Right atrium auricular region (tissue), 2 donors: ENCODE data around the gene B4GALT2. TPM values are rescaled to one million over a fixed set of nuclear protein-coding genes. Genes with fewer than 3 reads are reported as not detected.

ENCODE experiments used
- DNase-seq: peaks from one replicate; pipeline ENCODE4 v3.0.0-alpha.2; 2019; ENCODE audit warnings: low spot score
- H3K27ac ChIP-seq, 2 donors: fragments of 200-600 bp; sonication (generic); 1 replicate in 1 of 2; 2 replicates in 1 of 2; pipeline ENCODE4 v1.5.1; 2016 to 2019
- H3K27me3 ChIP-seq, 2 donors: fragments of 200-600 bp; sonication (generic); one replicate each; pipeline versions ENCODE4 v1.5.1 to v1.6.0; 2017 to 2019
- H3K36me3 ChIP-seq: fragments of 200-600 bp; sonication (generic); one replicate; pipeline ENCODE4 v1.5.1; 2016
- H3K4me1 ChIP-seq, 2 donors: fragments of 200-600 bp; sonication (generic); one replicate each; pipeline versions ENCODE4 v1.5.1 to v1.6.0; 2017 to 2019
- H3K4me3 ChIP-seq, 2 donors: fragments of 200-600 bp; sonication (generic); 1 replicate in 1 of 2; 2 replicates in 1 of 2; pipeline ENCODE4 v1.5.1; 2017 to 2019; ENCODE audit warnings: mild to moderate bottlenecking in 1 of 2, moderate library complexity in 1 of 2
- H3K9me3 ChIP-seq, 2 donors: fragments of 200-600 bp; sonication (generic); one replicate each; pipeline ENCODE4 v1.5.1; 2019
- total RNA-seq, 2 donors: library from RNA; depleted of rRNA; stranded (reverse); fragments of >200 nt; gene quantifications; one replicate each; pipeline ENCODE4 v1.1.0, GENCODE V29; 2016
- TF ChIP-seq, protein P1 (sequence below), 2 donors: fragments of 200-600 bp; sonication (generic); IDR thresholded peaks; one replicate each; pipeline ENCODE4 v1.5.1; 2019; ENCODE audit warnings: antibody characterized with exemption in 2 of 2

B4GALT2 gene
- total RNA-seq, 2 donors from 2014 or later: 33.0 to 48.5 TPM

DNA sequence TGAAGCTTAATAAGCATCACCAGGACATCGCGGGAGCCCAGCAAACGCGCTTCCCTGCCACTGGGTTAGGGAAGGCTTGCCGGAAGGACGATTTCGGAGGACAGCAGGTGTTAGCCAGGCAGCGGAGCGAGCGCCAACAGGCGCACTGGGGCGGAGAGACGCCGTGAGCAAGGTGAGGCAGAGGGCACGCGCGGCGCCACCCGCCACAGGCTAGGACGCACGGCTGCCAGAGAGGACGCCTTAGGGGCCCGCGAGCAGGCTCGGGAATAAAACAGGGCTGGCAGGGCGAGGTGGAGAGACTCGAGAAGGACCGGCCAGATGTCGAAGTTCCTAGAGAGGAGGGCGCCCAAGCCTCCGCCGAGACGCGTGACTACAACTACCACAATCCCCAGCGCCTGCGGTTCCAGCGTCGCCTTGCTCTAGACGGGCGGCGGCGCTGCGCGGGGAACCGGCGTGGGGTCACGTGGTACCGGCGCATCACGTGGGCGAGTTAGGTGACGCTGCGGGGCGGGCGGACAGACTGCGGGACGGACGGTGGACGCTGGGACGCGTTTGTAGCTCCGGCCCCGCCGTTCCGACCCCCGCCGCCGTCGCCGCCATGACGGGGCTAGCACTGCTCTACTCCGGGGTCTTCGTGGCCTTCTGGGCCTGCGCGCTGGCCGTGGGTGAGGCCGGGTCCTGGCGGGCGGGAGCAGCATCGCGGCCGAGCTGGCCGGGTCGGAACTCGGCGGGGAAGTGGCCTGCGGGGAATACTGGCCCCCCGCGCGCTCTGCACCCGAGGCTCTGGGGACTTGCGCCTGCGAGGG, 4.4 kb upstream of the B4GALT2 start, which contains the start of gene ATP6V0B:
ATP6V0B (plus strand) TSS at position 518 of the 806 bp plus-strand sequence; CDS start at position 599, 81 bp downstream.
- peaks cover 3 to 57% of the 10 kb centered on the region in 2 donors for H3K4me1 ChIP-seq

GRCh38 chr1:43975249-43975961, 3.6 kb upstream of the B4GALT2 start:
- peak overlapping the region; percentile 96 for H3K4me3 ChIP-seq
- H3K27ac ChIP-seq: peak overlapping the region; percentile 95 to 97
- H3K9me3 ChIP-seq: no peaks in the 10 kb centered on the region
- H3K27me3 ChIP-seq: no peaks in the 10 kb centered on the region
- peaks cover 3 to 60% of the 10 kb centered on the region in 2 donors for H3K4me1 ChIP-seq
- DNase-seq: peak; percentile 73
- peaks cover 28% of the 10 kb centered on the region for H3K36me3 ChIP-seq
- TF ChIP-seq, protein P1, sequence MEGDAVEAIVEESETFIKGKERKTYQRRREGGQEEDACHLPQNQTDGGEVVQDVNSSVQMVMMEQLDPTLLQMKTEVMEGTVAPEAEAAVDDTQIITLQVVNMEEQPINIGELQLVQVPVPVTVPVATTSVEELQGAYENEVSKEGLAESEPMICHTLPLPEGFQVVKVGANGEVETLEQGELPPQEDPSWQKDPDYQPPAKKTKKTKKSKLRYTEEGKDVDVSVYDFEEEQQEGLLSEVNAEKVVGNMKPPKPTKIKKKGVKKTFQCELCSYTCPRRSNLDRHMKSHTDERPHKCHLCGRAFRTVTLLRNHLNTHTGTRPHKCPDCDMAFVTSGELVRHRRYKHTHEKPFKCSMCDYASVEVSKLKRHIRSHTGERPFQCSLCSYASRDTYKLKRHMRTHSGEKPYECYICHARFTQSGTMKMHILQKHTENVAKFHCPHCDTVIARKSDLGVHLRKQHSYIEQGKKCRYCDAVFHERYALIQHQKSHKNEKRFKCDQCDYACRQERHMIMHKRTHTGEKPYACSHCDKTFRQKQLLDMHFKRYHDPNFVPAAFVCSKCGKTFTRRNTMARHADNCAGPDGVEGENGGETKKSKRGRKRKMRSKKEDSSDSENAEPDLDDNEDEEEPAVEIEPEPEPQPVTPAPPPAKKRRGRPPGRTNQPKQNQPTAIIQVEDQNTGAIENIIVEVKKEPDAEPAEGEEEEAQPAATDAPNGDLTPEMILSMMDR (IDR thresholded peaks at IDR 0.05): no peak

More for the DNA sequence above, 4.4 kb upstream of the B4GALT2 start, which contains the start of gene ATP6V0B:
- Histone ChIP-seq H3K36me3 (peaks cover 28% of the 10 kb centered on the region), H3K27ac (peak within 1 kb of the TSS; percentile 95 to 97), H3K27me3 (no peaks in the 10 kb centered on the region), H3K9me3 (no peaks in the 10 kb centered on the region), H3K4me3 (peak within 1 kb of the TSS; percentile 96)
- peak; percentile 98 for DNase-seq
- TF ChIP-seq, protein P1 (IDR thresholded peaks at IDR 0.05): peak in 1 of 2 donors; percentile 46

DNA sequence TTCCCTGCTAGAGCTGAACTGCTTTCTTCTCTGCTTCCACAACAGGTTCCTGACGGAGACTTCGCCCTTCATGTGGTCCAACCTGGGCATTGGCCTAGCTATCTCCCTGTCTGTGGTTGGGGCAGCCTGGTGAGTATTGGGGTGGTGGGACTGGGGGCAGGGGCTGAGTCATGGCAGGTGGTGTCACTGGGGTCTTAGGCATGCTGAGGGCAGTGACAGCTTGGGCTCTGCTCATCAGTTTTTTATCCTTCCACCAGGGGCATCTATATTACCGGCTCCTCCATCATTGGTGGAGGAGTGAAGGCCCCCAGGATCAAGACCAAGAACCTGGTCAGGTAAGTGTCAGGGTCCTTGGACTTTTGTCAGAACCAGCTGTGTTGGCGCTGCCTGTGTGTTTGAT, 3.0 kb upstream of the B4GALT2 start:
- TF ChIP-seq, protein P1 (IDR thresholded peaks at IDR 0.05): no peak
- peak overlapping the region in 1 of 2 donors; percentile 95 for H3K27ac ChIP-seq
- H3K36me3 ChIP-seq: peaks cover 28% of the 10 kb centered on the region
- H3K27me3 ChIP-seq: no peaks in the 10 kb centered on the region
- H3K9me3 ChIP-seq: no peaks in the 10 kb centered on the region
- DNase-seq: no peak
- H3K4me3 ChIP-seq: peak overlapping the region; percentile 96
- H3K4me1 ChIP-seq: peaks cover 3 to 54% of the 10 kb centered on the region in 2 donors

- no peak for DNase-seq
- Histone ChIP-seq H3K27me3 (no peaks in the 10 kb centered on the region), H3K4me3 (no peak overlapping the region), H3K36me3 (peaks cover 23% of the 10 kb centered on the region), H3K4me1 (peaks cover 3 to 51% of the 10 kb centered on the region in 2 donors), H3K27ac (no peak overlapping the region), H3K9me3 (no peaks in the 10 kb centered on the region)
- TF ChIP-seq, protein P1 (IDR thresholded peaks at IDR 0.05): no peak
Measured at GRCh38 chr1:43976890-43977289, 2.1 kb upstream of the B4GALT2 start.

- TF ChIP-seq, protein P1 (IDR thresholded peaks at IDR 0.05): no peak
Measured at GRCh38 chr1:43977376-43978263, 1.4 kb upstream of the B4GALT2 start.

More at GRCh38 chr1:43977376-43978263, 1.4 kb upstream of the B4GALT2 start:
- no peaks in the 10 kb centered on the region for H3K27me3 ChIP-seq
- H3K9me3 ChIP-seq: no peaks in the 10 kb centered on the region
- peaks cover 3 to 51% of the 10 kb centered on the region in 2 donors for H3K4me1 ChIP-seq
- peaks cover 21% of the 10 kb centered on the region for H3K36me3 ChIP-seq
- H3K27ac ChIP-seq: no peak overlapping the region
- H3K4me3 ChIP-seq: no peak overlapping the region
- no peak for DNase-seq
